Measurements from ENCODE around the gene PHLDA3.

The PHLDA3 gene

GRCh38 chr1:201418461-201418860, 50.5 kb downstream of the PHLDA3 start:
- no peak overlapping the region for H3K27ac ChIP-seq (ENCODE audit: low read length)
- H3K36me3 ChIP-seq (ENCODE audit: control insufficient read depth in 2 of 2, insufficient read depth in 2 of 2, low read length in 2 of 2), result no peaks in the 10 kb centered on the region
- peaks cover 0 to 9% of the 10 kb centered on the region in 2 donors for H3K27me3 ChIP-seq (ENCODE audit: control insufficient read depth in 1 of 2, insufficient read depth in 2 of 2, low read length in 2 of 2)
- peaks cover 0 to 4% of the 10 kb centered on the region in 2 donors for H3K9me3 ChIP-seq (ENCODE audit: control insufficient read depth in 2 of 2, low read length in 2 of 2)
- no peak overlapping the region for H3K9ac ChIP-seq (ENCODE audit: low read length in 2 of 2)
- no peak overlapping the region for H3K4me3 ChIP-seq (ENCODE audit: low read length in 2 of 2)
- H3K4me1 ChIP-seq (ENCODE audit: control insufficient read depth, insufficient read depth, low read length), result no peaks in the 10 kb centered on the region
